Fibroblast of mammary gland (primary cell): Measurements from ENCODE around the gene WRAP73.

Source experiments
- DNase-seq: peaks from one replicate; pipeline ENCODE4 v3.0.0-alpha.2; 2010; ENCODE audit warnings: low read depth
- H3K4me3 ChIP-seq: 2 replicates; pipeline ENCODE4 v1.5.1; 2011; ENCODE audit warnings: low read depth, mild to moderate bottlenecking, low read length, moderate library complexity; ENCODE audit not compliant: control insufficient read depth
- TF ChIP-seq, protein P1 (sequence below): conservative IDR thresholded peaks from 2 replicates; pipeline ENCODE4 v1.5.1; 2011; ENCODE audit warnings: low read depth, low read length, inconsistent platforms; ENCODE audit not compliant: control insufficient read depth, insufficient read depth

Gene WRAP73, protein sequence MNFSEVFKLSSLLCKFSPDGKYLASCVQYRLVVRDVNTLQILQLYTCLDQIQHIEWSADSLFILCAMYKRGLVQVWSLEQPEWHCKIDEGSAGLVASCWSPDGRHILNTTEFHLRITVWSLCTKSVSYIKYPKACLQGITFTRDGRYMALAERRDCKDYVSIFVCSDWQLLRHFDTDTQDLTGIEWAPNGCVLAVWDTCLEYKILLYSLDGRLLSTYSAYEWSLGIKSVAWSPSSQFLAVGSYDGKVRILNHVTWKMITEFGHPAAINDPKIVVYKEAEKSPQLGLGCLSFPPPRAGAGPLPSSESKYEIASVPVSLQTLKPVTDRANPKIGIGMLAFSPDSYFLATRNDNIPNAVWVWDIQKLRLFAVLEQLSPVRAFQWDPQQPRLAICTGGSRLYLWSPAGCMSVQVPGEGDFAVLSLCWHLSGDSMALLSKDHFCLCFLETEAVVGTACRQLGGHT

DNA sequence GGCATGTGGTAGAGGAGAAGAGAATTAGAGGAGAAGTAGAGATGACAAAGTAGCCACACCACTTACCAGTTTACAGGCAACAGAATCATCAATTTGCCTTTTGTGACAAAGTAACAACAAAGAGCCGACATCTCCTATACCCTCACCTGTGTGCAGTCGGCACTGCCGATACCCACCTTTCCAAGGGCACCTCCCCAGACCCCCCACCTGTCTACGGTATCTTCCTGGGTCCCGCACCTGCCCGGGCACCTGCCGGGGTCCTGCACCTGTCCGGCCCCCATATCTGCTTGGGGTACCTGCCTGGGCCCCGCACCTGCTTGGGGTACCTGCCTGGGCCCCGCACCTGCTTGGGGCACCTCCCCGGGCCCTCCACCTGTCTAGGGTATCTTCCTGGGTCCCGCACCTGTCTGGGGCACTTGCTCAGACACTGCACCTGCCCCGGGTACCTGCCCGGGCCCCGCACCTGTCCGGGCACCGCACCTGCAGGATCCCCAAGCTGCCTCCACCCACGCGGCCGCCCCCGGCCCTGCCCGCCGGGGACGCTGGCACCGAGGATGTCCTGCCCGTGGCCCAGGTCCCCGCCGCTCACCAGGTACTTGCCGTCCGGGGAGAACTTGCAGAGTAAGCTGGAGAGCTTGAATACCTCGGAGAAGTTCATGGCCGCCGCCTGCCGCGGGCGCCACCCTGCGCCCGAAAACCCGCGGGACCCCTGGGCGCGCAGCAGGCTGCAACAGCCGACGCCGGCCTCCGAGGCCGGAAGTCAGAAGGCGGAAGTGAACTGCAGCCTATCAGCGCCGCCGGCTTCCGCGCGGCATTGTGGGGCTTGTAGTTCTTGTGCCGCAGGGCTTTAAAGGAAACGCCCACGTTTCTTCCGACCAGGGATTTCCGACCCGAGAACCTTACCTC, at the start of gene WRAP73:
TSS of gene WRAP73 (minus strand) at position 762 of the 906 bp plus-strand sequence. CDS start at position 658, 104 bp downstream.
- TF ChIP-seq, protein P1, sequence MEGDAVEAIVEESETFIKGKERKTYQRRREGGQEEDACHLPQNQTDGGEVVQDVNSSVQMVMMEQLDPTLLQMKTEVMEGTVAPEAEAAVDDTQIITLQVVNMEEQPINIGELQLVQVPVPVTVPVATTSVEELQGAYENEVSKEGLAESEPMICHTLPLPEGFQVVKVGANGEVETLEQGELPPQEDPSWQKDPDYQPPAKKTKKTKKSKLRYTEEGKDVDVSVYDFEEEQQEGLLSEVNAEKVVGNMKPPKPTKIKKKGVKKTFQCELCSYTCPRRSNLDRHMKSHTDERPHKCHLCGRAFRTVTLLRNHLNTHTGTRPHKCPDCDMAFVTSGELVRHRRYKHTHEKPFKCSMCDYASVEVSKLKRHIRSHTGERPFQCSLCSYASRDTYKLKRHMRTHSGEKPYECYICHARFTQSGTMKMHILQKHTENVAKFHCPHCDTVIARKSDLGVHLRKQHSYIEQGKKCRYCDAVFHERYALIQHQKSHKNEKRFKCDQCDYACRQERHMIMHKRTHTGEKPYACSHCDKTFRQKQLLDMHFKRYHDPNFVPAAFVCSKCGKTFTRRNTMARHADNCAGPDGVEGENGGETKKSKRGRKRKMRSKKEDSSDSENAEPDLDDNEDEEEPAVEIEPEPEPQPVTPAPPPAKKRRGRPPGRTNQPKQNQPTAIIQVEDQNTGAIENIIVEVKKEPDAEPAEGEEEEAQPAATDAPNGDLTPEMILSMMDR, result no peak

DNA sequence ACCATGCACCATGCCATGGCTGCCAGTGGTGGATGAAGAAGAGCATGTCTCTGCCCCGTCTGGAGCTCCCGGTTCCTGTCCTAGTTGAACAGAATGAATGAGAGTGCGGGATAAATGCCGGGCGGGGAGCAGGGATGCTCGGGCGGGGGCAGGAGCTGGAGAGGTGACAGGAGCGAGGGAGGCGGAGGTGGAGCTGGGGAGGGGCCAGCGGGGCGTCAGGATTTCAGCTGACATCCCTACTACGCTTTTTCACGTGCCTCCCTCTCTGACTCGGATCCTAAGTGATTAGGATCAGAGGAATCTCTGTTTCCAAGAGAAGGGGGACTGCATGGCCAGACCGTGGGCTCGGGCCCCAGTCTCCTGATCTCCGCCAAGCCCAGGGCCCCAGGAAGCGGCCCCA, 49.7 kb upstream of the WRAP73 start:
- TF ChIP-seq, protein P1, result no peak
- no peak overlapping the region for H3K4me3 ChIP-seq

More for the DNA sequence above, at the start of gene WRAP73:
- DNase-seq, result peak; percentile 87
- peak within 1 kb of the TSS; percentile 67 for H3K4me3 ChIP-seq

DNA sequence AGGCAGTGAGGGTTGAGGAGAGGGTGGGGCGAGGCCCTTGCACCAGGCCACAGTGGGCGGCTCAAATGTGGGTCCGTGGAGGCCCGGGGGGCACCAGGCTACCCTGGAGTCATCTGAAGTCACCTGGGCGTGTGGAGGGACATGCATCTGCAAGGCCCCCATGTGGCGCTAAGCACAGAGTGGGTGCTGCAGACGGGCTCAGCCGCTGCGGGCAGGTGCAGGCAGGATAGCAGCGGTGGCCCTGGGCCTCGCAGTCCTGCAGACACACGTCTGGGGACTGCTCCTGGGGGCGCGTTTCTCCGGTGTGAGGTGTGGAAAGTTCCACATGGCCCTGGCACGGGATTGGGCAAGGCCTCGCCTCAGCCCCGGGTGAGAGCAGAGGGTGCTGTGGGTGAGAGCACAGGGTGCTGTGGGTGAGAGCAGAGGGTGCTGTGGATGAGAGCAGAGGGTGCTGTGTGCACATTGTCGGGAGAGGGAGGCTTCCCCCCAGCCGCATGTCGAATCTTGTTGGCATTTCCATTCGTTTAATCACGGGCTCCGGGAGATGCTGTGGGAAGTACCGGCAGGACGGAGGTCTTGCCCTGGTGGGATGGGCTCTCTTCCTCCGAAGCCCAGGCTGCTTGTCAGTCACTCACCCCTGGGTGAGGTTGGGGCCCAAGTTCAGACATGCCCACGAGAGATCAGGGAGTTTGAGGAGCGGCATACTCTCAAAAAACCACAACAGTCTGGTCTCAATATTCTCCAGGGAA, 48.9 kb upstream of the WRAP73 start:
- no peak for DNase-seq
- TF ChIP-seq, protein P1, result no peak
- H3K4me3 ChIP-seq, result no peak overlapping the region

More for the DNA sequence above, 49.7 kb upstream of the WRAP73 start:
- DNase-seq, result no peak

DNA sequence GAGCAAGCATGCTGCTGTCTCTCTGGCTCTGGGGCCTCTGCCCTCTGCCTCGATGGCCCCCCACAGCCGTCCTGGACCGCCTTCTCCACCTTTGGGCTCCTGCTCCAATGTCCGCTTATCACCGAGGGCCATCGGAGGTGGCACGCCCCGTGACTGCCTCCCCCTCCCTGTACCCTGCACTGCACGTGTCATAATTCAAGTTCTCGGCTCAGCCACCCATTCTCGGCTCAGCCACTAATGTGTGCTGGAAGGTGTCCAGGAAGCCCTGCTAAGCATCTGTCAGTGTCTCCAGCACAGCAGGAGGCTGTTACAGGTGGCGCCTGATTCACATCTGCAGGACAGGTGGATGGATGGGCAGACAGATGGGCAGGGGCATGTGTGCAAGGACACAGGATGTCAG, 47.9 kb upstream of the WRAP73 start:
- DNase-seq, result no peak
- no peak overlapping the region for H3K4me3 ChIP-seq
- TF ChIP-seq, protein P1, result no peak

DNA sequence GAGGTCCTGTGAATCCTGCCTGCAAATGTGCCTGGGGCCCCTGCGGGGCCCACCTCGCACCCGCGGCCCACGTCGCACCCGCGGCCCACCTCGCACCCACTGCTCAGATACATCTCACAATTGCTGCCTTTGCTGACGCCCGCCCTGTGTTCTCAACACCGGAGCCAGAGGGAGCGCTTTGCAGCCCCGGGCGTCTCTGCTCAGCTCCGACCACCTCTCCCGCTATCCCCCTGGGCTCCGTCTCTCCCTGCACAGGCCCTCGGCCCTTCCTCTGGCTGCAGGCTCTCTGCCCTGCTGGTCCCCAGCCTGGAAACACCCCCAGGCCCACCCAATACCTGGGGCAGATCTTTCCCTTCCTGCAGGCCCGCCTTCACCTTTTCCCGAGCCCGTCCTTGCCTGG, 47.2 kb upstream of the WRAP73 start:
- DNase-seq, result no peak
- TF ChIP-seq, protein P1, result no peak
- H3K4me3 ChIP-seq, result no peak overlapping the region

DNA sequence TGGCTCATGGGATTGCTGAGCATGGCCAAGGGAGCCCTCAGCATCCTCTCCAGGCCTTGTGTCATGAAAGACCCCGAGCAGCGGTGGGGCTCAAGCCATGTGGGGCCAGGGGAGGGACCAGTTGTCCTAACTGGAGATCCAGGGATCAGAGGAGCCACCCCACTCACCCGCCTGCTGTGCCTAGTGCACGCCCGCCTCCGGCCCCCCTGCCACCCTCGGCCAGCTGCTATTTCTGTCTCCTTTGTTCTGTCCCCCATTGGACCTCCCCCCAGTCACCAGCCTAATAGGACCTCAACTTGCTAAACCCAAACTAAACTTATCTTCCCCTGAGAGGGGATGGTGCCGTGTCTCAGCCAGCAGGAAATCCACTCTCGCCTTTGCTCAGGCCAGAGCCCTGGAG, 46.8 kb upstream of the WRAP73 start:
- DNase-seq, result no peak
- TF ChIP-seq, protein P1, result no peak
- no peak overlapping the region for H3K4me3 ChIP-seq
